Vagina (tissue), 2 donors: ENCODE data around the gene SUPT20HL2.

ENCODE experiments used
- CTCF ChIP-seq, 3 experiments: fragments of 450-650 bp in 2 of 3; fragments of 200-600 bp in 1 of 3; sonication (generic) in 1 of 3; IDR thresholded peaks; one replicate each; pipeline ENCODE4 v1.5.1; 2017 to 2019; ENCODE audit warnings: antibody characterized with exemption in 3 of 3, mild to moderate bottlenecking in 2 of 3, moderate library complexity in 2 of 3
- POLR2AphosphoS5 ChIP-seq, 2 donors: sonication (generic); formaldehyde crosslinking; IDR thresholded peaks; one replicate each; pipeline ENCODE4 v1.9.0; 2017; ENCODE audit warnings: antibody characterized with exemption in 2 of 2, mild to moderate bottlenecking in 2 of 2, low read depth in 1 of 2; ENCODE audit not compliant: insufficient read depth in 1 of 2

- no peak for TF ChIP-seq CTCF (IDR thresholded peaks at IDR 0.05)
- TF ChIP-seq POLR2AphosphoS5 (IDR thresholded peaks at IDR 0.05; ENCODE audit: insufficient read depth in 1 of 2, low read depth in 1 of 2) = no peak
Measured at GRCh38 chrX:24285082-24285481, 28.8 kb downstream of the SUPT20HL2 start.
